ENCODE measurements around the gene DTHD1. TPM values are rescaled to one million over a fixed set of nuclear protein-coding genes. Genes with fewer than 3 reads are reported as not detected.

The DTHD1 gene
- total RNA-seq, 1 experiment from 2014 or later: not detected

- H3K4me3 ChIP-seq: no peak overlapping the region
- intact Hi-C loops (cut with micrococcal nuclease; ENCODE audit: unreplicated experiment): loop anchor here (10.0 kb wide), 1 partner anchor 96 kb away; no protein-coding TSS in a partner anchor
- no peaks in the 10 kb centered on the region for H3K79me2 ChIP-seq (ENCODE audit: low read depth)
- no peak for DNase-seq
- BruUV-seq (replicated peaks): no TSS peak
- no peaks in the 10 kb centered on the region for H4K20me1 ChIP-seq (ENCODE audit: insufficient read depth)
- no peaks in the 10 kb centered on the region for H3K36me3 ChIP-seq (ENCODE audit: low read depth)
- H3K9me3 ChIP-seq (ENCODE audit: insufficient read depth, low read depth): no peaks in the 10 kb centered on the region
- H3K4me2 ChIP-seq: no peak overlapping the region
- no peaks in the 10 kb centered on the region; the same call in 1 of the 2 replicates for H3F3A ChIP-seq (ENCODE audit: insufficient read depth, low read depth)
- TF ChIP-seq EZH2 (IDR thresholded peaks at IDR 0.05; ENCODE audit: low read depth): no peak
- no peak for TF ChIP-seq CTCF (conservative IDR thresholded peaks at IDR 0.05)
- CTCF ChIA-PET: no interaction called here
- no peaks in the 10 kb centered on the region for H3K27me3 ChIP-seq (ENCODE audit: insufficient read depth, low read depth)
- POLR2A ChIA-PET (ENCODE audit: unreplicated experiment): no interaction called here
- H3K9me2 ChIP-seq (ENCODE audit: insufficient read depth): no peaks in the 10 kb centered on the region
- H3K27ac ChIP-seq: no peak overlapping the region
- peaks cover 8% of the 10 kb centered on the region; the same call in 1 of the 2 replicates for H3K4me1 ChIP-seq (replicated peaks; ENCODE audit: insufficient read depth)
- no peak overlapping the region for H2AFZ ChIP-seq
These were observed 9.2 kb downstream of the DTHD1 start for GRCh38 chr4:36290641-36291040.

GRCh38 chr4:36292556-36293188, 11.3 kb downstream of the DTHD1 start:
- ChIA-PET POLR2A (ENCODE audit: unreplicated experiment) (interaction anchor here (0.5 kb wide), 1 partner anchor 19 kb away, joined by 10 read pairs; no protein-coding TSS in a partner anchor), CTCF (no interaction called here)
- intact Hi-C loops (cut with micrococcal nuclease; ENCODE audit: unreplicated experiment): loop anchor here (10.0 kb wide), 1 partner anchor 98 kb away; no protein-coding TSS in a partner anchor
- Histone ChIP-seq H3K9me2 (ENCODE audit: insufficient read depth) (no peaks in the 10 kb centered on the region), H2AFZ (no peak overlapping the region), H3K79me2 (ENCODE audit: low read depth) (no peaks in the 10 kb centered on the region), H3K9me3 (ENCODE audit: insufficient read depth, low read depth) (no peaks in the 10 kb centered on the region), H3K4me1 (replicated peaks; ENCODE audit: insufficient read depth) (no peaks in the 10 kb centered on the region), H3K4me3 (no peak overlapping the region), H3F3A (ENCODE audit: insufficient read depth, low read depth) (no peaks in the 10 kb centered on the region; the same call in 1 of the 2 replicates), H3K27ac (no peak overlapping the region), H3K27me3 (ENCODE audit: insufficient read depth, low read depth) (no peaks in the 10 kb centered on the region), H4K20me1 (ENCODE audit: insufficient read depth) (no peaks in the 10 kb centered on the region), H3K36me3 (ENCODE audit: low read depth) (no peaks in the 10 kb centered on the region), H3K4me2 (no peak overlapping the region)
- DNase-seq: no peak
- BruUV-seq (replicated peaks): no TSS peak
- TF ChIP-seq CTCF (conservative IDR thresholded peaks at IDR 0.05) (no peak), EZH2 (IDR thresholded peaks at IDR 0.05; ENCODE audit: low read depth) (no peak)

- no peaks in the 10 kb centered on the region for H3K79me2 ChIP-seq (ENCODE audit: low read depth)
- CTCF ChIA-PET: no interaction called here
- no peak for DNase-seq
These were observed 19.7 kb downstream of the DTHD1 start for GRCh38 chr4:36301127-36301526.

More at GRCh38 chr4:36301127-36301526, 19.7 kb downstream of the DTHD1 start:
- no peaks in the 10 kb centered on the region for H3K27me3 ChIP-seq (ENCODE audit: insufficient read depth, low read depth)
- no peaks in the 10 kb centered on the region for H3K9me3 ChIP-seq (ENCODE audit: insufficient read depth, low read depth)
- H3F3A ChIP-seq (ENCODE audit: insufficient read depth, low read depth): no peaks in the 10 kb centered on the region
- no peak overlapping the region for H3K27ac ChIP-seq
- no TSS peak for BruUV-seq (replicated peaks)
- no peaks in the 10 kb centered on the region for H3K4me1 ChIP-seq (replicated peaks; ENCODE audit: insufficient read depth)
- H4K20me1 ChIP-seq (ENCODE audit: insufficient read depth): no peaks in the 10 kb centered on the region
- intact Hi-C loops (cut with micrococcal nuclease; ENCODE audit: unreplicated experiment): no loop called here
- POLR2A ChIA-PET (ENCODE audit: unreplicated experiment): no interaction called here
- TF ChIP-seq CTCF (conservative IDR thresholded peaks at IDR 0.05): no peak
- TF ChIP-seq EZH2 (IDR thresholded peaks at IDR 0.05; ENCODE audit: low read depth): no peak
- no peak overlapping the region for H3K4me2 ChIP-seq
- no peaks in the 10 kb centered on the region for H3K9me2 ChIP-seq (ENCODE audit: insufficient read depth)
- H2AFZ ChIP-seq: no peak overlapping the region
- H3K4me3 ChIP-seq: no peak overlapping the region
- no peaks in the 10 kb centered on the region for H3K36me3 ChIP-seq (ENCODE audit: low read depth)

All from PC-9 (cell line).